GM23248 (cell line): ENCODE data around the gene TMPRSS7.

Experiments used
- EZH2 ChIP-seq: fragments of 200-600 bp; sonication (generic); IDR thresholded peaks from 2 replicates; pipeline ENCODE4 v1.6.1; 2018; ENCODE audit warnings: antibody characterized with exemption, mild to moderate bottlenecking; ENCODE audit not compliant: insufficient read depth, poor library complexity, severe bottlenecking
- EZH2phosphoT487 ChIP-seq: fragments of 200-600 bp; sonication (generic); IDR thresholded peaks from 2 replicates; pipeline ENCODE4 v1.6.1; 2018; ENCODE audit warnings: antibody characterized with exemption, moderate library complexity, mild to moderate bottlenecking, low read depth; ENCODE audit not compliant: insufficient read depth

- TF ChIP-seq EZH2phosphoT487 (no peak), EZH2 (no peak)
These were observed 32.2 kb upstream of the TMPRSS7 start for GRCh38 chr3:112002096-112002971.
